HG02943 (cell line): Measurements from ENCODE around the gene PLSCR1.
"Not testable (repeated sequence)": the region's sequence is repeated elsewhere in the genome, so short reads cannot be mapped to it uniquely, and the experiment has no call there.

Experiments used
- ATAC-seq: cut with Tn5 transposase; IDR thresholded peaks from one replicate; pipeline ENCODE4 v1.9.1; 2021; ENCODE audit warnings: mild to moderate bottlenecking, low read depth, moderate library complexity; ENCODE audit not compliant: unreplicated experiment

Gene PLSCR1

DNA sequence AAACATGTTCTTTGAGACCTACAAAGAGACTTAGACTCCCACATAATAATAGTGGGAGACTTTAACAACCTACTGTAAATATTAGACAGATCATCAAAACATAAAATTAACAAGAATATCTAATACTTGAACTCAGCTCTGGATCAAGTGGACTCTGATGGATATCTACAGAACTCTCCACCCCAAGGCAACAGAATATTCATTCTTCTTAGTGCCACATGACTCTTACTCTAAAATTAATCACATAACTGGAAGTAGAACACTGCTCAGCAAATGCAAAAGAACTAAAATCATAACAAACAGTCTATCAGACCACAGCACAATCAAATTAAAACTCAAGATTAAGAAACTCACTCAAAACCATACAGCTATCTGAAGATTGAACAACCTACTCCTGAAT lies 59.1 kb downstream of the PLSCR1 start:
- no peak for ATAC-seq

DNA sequence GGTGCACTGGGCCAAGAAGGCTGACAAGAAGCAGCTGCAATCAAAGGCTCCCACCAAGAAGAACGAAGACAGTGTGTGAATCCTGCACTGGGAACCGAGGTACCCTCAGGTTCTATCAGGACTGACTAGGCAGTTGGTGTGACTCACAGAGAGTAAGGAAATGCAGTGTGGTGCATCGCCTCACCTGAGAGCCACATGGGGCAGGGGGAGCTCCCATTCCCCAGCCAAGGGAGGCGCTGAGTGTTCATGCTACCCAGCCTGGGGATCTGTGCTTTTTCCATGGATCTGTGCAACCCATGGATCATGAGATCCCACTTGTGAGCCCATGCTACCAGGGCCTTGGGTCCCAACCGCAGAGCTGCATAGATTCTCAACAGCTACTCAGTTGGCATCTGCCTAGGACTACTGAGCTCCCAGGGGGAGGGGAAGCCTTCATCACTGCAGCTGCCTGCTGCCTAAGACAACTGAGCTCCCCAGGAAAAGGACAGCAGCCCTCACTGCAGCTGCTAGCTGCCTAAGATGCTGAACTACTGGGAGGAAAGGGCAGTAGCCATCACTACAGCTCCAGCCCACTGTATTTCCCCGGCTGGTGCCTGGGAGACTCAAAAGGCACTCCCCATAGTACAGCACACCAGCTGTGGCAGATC lies 68.2 kb downstream of the PLSCR1 start:
- ATAC-seq = no peak

DNA sequence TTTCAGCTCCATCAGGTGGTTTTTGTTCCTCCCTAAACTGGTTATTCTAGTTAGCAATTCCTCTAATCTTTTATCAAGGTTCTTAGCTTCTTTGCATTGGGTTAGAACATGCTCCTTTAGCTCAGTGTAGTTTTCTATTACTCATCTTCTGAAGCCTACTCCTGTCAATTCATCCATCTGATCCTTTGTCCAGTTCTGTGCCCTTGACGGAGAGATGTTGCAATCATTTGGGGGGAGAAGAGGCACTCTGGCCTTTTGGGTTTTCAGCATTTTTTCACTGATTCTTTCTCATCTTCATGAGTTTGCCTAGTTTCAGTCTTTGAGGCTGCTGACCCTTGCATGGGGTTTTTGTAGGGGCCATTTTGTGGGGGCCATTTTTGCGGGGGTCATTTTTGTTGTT lies 69.4 kb downstream of the PLSCR1 start:
- ATAC-seq = not testable (repeated sequence)

DNA sequence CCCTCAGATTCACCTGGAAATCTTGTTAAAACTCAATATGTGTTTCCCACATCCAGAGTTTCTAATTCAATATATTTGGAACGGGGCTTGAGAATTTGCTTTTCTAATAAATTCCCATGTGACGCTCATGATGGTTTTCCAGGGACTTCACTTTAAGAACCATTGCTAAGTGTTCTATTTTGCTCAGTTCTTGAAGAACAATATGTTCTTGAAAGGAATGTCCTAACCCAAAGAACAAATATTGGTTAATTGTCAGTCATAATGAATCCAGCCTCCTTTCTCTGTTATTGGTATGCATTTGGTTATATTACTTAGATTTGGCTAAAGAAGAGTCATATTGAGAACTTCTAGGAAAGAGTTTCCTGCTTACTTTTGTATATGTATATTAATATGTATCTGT lies 70.7 kb downstream of the PLSCR1 start:
- no peak for ATAC-seq

DNA sequence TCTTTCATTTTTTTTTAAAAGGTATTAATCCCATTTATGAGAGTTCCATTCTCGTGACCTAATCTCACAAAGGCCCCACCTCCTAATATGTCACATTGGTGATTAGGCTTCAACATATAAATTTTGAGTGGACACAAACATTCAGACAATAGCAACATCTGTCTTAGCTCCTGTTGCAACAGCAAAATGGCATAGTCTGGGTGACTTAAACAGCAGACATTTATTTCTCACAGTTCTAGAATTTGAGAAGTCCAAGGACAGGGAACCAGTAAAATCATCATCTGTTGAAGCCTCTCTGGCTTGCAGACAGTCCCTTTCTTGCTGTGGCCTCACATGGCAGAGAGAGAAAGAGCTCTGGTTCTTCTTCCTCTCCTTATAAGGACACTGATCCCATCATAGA lies 71.8 kb downstream of the PLSCR1 start:
- ATAC-seq = no peak

DNA sequence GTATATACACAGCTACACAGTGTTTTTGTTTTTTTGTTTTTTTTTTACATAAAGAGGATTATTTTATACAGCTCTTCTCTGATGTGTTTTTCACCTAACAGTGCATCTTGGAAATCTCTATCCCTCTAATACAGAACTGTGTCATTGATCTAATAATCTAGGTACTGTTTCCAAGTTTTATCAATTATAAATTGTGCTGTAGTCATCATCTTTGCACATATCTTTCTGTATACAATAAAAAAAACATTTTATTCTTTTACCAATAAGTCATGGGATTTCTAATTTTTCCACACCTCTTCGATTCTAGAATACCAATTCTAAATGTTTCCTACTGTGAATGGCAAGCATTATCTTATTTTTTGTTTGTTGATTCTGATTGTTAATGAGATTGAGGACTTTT lies 73.4 kb downstream of the PLSCR1 start:
- ATAC-seq = no peak

DNA sequence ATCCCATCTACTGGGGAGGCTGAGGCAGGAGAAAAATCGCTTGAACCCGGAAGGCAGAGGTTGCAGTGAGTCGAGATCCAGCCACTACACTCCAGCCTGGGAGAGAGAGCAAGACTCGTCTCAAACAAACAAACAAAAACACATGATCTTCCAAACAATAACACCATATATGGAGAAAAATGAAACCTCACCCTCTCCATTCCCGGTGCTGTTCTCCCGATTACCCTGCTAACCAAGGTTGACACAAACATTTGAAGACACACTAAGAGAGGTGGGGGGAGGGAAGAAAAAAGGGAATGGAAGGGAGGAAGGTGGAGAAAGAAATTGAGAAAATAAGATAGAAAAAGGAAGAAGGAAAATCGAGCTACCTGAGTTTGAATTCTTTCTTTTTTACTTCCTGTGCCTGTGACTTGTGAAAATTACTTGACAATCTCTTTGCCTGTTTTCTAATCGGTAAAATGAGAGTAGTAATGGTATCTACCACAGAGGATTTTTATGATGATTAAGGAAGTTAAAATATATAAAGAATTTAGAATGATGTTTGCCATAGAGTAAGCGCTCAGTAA lies 73.9 kb downstream of the PLSCR1 start:
- ATAC-seq = no peak

DNA sequence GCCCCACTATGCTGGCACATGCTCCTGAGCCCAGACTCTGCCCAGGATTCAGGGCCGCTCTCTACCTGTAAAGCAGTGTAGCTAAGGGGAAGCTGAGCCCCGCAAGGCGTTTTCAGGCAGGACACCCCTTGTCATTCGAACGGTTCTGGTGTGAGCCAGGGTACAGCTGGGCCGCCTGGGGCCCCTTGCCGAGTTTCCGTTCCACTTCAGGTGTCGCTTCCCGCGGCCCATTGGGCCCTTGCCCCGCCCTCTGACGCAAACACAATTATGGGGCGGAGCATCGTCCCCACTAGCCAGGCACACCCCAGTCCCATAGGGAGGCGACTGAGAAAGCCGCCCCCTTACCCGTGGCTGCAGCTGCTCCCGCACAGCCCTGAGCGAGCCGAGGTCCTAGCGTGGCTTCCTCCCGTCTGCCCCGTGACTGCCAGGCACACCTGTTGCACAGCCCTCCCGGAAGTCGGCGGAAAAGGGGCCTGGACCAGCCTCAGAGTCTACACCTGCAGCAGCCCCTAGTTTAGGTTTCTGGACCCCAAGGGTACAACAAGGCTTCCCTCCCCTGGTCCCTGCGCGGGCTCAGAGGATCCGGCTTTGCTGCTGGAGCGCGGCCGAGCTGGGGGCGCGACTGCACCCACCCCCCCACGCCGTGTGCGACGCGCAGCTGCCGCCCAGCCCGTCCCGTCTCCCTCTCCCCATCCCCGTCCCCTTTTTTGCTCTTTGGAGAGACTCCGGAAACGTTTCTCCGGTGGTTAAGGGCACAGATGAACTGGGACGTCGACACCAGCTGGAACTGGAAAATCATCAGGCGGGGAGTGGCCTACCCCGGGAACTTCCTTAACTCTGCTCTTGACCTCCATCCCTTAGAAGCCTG lies 75.0 kb downstream of the PLSCR1 start, which contains the start of gene PLSCR2:
PLSCR2 (minus strand) TSS at position 412 of the 868 bp plus-strand sequence. CDS start 9,657 bp downstream, outside the sequence.
- peak; percentile 97 for ATAC-seq

DNA sequence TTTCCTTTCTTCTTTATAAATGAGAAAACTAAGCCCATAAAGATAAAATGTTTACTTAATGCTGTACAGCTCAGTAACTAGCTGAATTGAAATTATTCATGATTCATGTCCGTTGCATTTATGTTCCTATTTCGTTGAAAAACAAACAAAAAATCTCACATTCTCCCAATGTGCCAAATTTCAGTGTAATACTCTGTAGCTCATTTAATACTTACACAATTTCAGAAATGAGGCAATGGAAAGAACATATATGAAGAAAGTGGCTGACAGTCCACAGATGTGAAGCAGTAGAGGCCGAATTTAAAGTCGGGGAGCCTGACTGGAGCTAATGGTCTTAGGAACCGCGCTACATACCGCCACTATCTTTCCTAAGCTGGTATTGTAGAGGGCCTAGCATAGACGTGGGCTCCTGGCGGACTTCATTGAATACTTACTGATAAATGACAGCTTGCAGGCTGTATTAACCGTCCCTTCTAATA lies 75.7 kb downstream of the PLSCR1 start:
- ATAC-seq = no peak

DNA sequence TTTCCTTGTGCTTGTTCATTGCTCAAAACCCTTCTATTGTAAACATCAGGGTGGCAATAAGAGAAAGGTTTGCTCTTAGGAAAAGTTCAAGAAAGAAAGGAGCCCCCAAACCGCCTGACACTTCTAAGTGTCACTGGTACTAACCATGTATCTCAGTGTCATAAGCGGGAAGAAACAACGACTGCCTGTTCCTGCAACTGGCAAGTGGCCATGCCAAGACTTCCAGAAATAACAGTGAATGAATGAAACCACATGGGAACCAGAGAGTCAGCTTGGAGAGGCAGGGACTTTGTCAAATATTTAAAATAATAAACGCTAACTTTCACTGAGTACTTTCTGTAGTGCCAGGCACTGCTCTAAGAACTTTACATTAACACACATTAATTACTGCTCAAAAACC lies 76.2 kb downstream of the PLSCR1 start:
- no peak for ATAC-seq

DNA sequence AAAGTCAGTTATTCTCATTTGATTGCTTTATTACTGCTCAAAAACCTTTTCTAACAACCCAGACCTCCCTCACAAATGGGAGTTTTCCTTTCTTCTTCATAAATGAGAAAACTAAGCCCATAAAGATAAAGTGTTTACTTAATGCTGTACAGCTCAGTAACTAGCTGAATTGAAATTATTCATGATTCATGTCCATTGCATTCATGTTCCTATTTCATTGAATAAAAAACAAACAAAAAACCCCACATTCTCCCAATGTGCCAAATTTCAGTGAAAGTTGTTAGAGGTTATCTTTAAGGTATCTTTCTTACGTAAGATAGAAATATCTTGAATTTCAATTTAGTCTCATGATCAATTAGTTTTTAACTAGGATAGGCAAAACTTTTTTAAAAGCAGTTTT lies 77.8 kb downstream of the PLSCR1 start:
- ATAC-seq = no peak

DNA sequence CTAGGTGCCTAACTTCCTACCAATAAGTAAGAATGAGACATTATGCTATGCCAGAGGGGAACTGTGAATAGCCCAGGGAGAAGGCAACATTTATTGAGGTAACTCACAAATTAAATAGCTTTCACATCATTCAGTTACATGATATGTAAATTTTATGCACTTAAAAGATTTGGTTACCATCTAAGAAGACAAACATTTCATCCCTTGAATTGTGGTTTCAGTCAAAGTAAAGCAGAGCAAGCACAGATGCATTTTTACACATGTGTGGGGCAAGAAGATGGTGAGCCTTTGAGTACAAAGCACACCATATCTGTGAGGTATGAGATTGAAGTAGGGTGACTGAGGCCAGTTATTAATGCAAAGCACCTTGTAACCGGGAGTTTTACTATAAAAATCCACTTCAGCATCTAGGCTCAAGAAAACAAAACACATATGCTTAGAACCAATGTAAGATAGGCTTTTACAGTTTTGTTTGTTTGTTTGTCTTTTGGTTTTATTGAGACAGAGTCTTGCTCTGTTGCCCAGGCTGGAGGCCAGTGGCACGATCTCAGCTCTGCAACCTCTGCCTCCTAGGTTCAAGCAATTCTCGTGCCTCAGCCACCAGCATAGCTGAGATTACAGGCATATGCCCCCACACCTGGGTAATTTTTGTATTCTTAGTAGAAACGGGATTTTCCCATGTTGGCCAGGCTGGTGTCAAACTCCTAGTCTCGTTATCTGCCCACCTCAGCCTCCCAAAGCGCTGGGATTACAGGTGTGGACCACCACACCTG lies 78.5 kb downstream of the PLSCR1 start:
- no peak for ATAC-seq
